Measurements from ENCODE around the gene FMN1.

DNA sequence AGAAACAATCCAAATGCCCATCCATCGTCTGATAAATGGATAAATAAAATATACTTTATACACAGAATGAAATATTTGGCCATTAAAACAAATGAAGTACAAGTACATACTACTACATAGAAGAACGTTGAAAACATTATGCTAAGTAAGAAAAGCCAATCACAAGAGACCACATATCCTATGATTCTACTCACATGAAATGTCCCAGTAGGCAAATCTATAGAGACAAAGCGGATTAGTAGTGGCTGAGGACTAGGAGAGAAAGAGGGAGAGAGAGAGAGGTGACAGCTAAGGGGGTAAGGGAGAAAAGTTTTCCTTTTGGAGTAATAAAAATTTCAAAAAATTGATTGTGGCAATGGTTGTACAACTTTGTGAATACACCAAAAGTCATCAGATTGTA lies 329.7 kb downstream of the FMN1 start:
- TF ChIP-seq POLR2AphosphoS5 (IDR thresholded peaks at IDR 0.05; ENCODE audit: low read depth, low read length) = no peak
- TF ChIP-seq, protein P1, sequence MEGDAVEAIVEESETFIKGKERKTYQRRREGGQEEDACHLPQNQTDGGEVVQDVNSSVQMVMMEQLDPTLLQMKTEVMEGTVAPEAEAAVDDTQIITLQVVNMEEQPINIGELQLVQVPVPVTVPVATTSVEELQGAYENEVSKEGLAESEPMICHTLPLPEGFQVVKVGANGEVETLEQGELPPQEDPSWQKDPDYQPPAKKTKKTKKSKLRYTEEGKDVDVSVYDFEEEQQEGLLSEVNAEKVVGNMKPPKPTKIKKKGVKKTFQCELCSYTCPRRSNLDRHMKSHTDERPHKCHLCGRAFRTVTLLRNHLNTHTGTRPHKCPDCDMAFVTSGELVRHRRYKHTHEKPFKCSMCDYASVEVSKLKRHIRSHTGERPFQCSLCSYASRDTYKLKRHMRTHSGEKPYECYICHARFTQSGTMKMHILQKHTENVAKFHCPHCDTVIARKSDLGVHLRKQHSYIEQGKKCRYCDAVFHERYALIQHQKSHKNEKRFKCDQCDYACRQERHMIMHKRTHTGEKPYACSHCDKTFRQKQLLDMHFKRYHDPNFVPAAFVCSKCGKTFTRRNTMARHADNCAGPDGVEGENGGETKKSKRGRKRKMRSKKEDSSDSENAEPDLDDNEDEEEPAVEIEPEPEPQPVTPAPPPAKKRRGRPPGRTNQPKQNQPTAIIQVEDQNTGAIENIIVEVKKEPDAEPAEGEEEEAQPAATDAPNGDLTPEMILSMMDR (IDR thresholded peaks at IDR 0.05) = no peak
